Neutrophil (primary cell): Measurements from ENCODE around the gene CDC16.

Experiments used
- H3K27ac ChIP-seq: fragments of 200-600 bp; sonication (generic); 2 replicates; pipeline ENCODE4 v1.5.1; 2016; ENCODE audit warnings: mild to moderate bottlenecking, moderate library complexity
- H3K27me3 ChIP-seq: fragments of 200-600 bp; sonication (generic); 2 replicates; pipeline ENCODE4 v1.6.0; 2016; ENCODE audit warnings: mild to moderate bottlenecking
- H3K36me3 ChIP-seq: fragments of 200-600 bp; sonication (generic); 2 replicates; pipeline ENCODE4 v1.5.1; 2017
- H3K4me1 ChIP-seq, 2 experiments: fragments of 200-600 bp in 1 of 2; sonication (generic) in 1 of 2; 1 replicate in 1 of 2; 2 replicates in 1 of 2; pipeline versions ENCODE4 v1.5.1 to v1.6.1; 2013 to 2016; ENCODE audit warnings: low read depth in 1 of 2, low read length in 1 of 2, mild to moderate bottlenecking in 1 of 2, moderate library complexity in 1 of 2; ENCODE audit not compliant: control insufficient read depth in 1 of 2, insufficient read depth in 1 of 2
- H3K4me3 ChIP-seq, 2 experiments: fragments of 200-600 bp in 1 of 2; sonication (generic) in 1 of 2; 1 replicate in 1 of 2; 2 replicates in 1 of 2; pipeline ENCODE4 v1.5.1; 2013 to 2016; ENCODE audit warnings: low read depth in 1 of 2, low read length in 1 of 2, mild to moderate bottlenecking in 1 of 2, moderate library complexity in 1 of 2
- H3K9me3 ChIP-seq: fragments of 200-600 bp; sonication (generic); 2 replicates; pipeline ENCODE4 v1.5.1; 2016
- TF ChIP-seq, protein P1 (sequence below): fragments of 200-600 bp; sonication (generic); IDR thresholded peaks from 2 replicates; pipeline ENCODE4 v1.5.1; 2016; ENCODE audit warnings: antibody characterized with exemption

The CDC16 gene

GRCh38 chr13:114313061-114313860, 78.6 kb downstream of the CDC16 start:
- TF ChIP-seq, protein P1, sequence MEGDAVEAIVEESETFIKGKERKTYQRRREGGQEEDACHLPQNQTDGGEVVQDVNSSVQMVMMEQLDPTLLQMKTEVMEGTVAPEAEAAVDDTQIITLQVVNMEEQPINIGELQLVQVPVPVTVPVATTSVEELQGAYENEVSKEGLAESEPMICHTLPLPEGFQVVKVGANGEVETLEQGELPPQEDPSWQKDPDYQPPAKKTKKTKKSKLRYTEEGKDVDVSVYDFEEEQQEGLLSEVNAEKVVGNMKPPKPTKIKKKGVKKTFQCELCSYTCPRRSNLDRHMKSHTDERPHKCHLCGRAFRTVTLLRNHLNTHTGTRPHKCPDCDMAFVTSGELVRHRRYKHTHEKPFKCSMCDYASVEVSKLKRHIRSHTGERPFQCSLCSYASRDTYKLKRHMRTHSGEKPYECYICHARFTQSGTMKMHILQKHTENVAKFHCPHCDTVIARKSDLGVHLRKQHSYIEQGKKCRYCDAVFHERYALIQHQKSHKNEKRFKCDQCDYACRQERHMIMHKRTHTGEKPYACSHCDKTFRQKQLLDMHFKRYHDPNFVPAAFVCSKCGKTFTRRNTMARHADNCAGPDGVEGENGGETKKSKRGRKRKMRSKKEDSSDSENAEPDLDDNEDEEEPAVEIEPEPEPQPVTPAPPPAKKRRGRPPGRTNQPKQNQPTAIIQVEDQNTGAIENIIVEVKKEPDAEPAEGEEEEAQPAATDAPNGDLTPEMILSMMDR, result no peak
- Histone ChIP-seq H3K9me3 (no peaks in the 10 kb centered on the region), H3K4me1 (peaks cover 18 to 21% of the 10 kb centered on the region in 2 experiments), H3K4me3 (peak overlapping the region; percentile 79 to 80), H3K27me3 (no peaks in the 10 kb centered on the region), H3K36me3 (no peaks in the 10 kb centered on the region), H3K27ac (peak overlapping the region; percentile 86)

- H3K27ac ChIP-seq, result peak within 1 kb of the TSS; percentile 86
- TF ChIP-seq, protein P1, result no peak
- H3K9me3 ChIP-seq, result no peaks in the 10 kb centered on the region
- H3K4me1 ChIP-seq, result peaks cover 18 to 21% of the 10 kb centered on the region in 2 experiments
- H3K4me3 ChIP-seq, result peak within 1 kb of the TSS; percentile 79 to 80
- no peaks in the 10 kb centered on the region for H3K36me3 ChIP-seq
- H3K27me3 ChIP-seq, result no peaks in the 10 kb centered on the region
Measured at GRCh38 chr13:114314074-114314912, 79.6 kb downstream of the CDC16 start, which contains the start of gene CHAMP1. TSS of gene CHAMP1 (plus strand) at chr13:114314503. CDS start at chr13:114323843, 9,340 bp downstream.

- Histone ChIP-seq H3K27ac (peak overlapping the region; percentile 86), H3K9me3 (no peaks in the 10 kb centered on the region), H3K27me3 (no peaks in the 10 kb centered on the region), H3K4me1 (peaks cover 18 to 21% of the 10 kb centered on the region in 2 experiments), H3K36me3 (no peaks in the 10 kb centered on the region), H3K4me3 (peak overlapping the region; percentile 79 to 80)
- TF ChIP-seq, protein P1, result no peak
Measured at GRCh38 chr13:114315074-114315785, 80.5 kb downstream of the CDC16 start.

- peaks cover 16% of the 10 kb centered on the region for H3K36me3 ChIP-seq
- TF ChIP-seq, protein P1, result no peak
- peaks cover 16 to 18% of the 10 kb centered on the region in 2 experiments for H3K4me1 ChIP-seq
- no peaks in the 10 kb centered on the region for H3K9me3 ChIP-seq
- H3K27me3 ChIP-seq, result no peaks in the 10 kb centered on the region
- H3K27ac ChIP-seq, result no peak overlapping the region
- no peak overlapping the region for H3K4me3 ChIP-seq
Measured at GRCh38 chr13:114318624-114319023, 83.9 kb downstream of the CDC16 start.

DNA sequence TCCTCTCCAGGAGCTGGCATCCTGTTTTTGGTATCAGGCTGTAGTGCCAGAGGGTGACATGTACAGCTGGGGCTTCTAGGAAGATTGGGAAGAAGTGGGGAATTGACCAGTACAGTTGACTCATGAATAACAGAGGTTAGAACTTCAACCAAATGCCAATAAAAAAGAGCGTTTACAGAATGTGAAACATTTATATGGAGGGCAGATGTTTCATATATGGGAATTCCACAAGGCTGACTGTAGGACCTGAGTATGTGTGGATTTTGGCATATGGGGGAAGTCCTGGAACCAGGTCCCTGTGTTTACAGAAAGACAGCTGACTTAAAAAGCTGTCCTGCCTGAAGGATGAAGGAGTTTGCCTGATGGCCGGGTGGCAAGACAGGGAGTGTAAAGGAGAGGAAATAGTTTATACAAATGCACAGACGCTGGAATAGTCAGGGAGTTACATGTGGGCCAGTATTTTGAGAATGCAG, 84.8 kb downstream of the CDC16 start:
- Histone ChIP-seq H3K9me3 (no peaks in the 10 kb centered on the region), H3K36me3 (peaks cover 25% of the 10 kb centered on the region), H3K4me3 (no peak overlapping the region), H3K4me1 (peaks cover 11 to 13% of the 10 kb centered on the region in 2 experiments), H3K27me3 (no peaks in the 10 kb centered on the region), H3K27ac (no peak overlapping the region)
- TF ChIP-seq, protein P1, result no peak
